Stimulated activated CD4-positive, alpha-beta T cell treated with anti-CD3 and anti-CD28 coated beads, Interleukin-12 subunit alpha, Interleukin-12 subunit beta, amount 100 ng/mL, for 24 hours (primary cell): Measurements from ENCODE around the gene RPL38.

ENCODE experiments used
- DNase-seq, 2 experiments: peaks; one replicate each; pipeline ENCODE4 v3.0.0-alpha.2; 2020; ENCODE audit warnings: low read depth in 2 of 2

RPL38 gene

DNA sequence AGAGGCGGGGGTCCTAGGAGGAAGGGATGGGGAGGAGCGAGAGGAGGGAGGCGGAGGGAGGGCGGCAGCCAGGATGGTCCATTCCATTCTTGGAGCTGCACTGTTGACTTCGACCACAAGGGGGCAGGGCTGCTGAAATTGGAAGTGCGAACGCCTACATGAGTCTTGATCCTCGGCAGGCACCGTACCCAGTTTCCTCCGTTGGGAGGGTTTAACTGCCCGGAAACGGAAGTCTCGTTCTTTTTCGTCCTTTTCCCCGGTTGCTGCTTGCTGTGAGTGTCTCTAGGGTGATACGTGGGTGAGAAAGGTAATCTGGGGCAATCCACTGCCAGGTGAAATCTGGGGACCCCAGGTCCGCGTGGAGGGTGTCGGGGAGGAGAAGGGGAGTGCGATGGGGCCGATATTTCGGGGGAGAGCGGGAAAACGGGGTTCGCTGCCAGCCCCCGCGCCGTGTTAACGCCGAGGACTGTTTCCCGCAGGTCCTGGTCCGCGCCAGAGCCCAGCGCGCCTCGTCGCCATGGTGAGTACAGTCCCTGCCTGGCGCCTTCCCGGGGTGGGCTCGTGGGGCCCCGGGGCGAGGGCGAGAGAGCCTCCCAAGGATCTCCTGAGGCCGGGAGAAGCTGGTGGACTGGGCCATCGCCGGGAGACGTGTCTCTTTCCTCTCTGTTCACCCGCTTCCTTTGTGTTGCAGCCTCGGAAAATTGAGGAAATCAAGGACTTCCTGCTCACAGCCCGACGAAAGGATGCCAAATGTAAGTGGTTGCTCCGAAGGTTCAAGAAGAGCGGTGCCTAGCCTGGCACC lies at the start of gene RPL38:
TSS of gene RPL38 (plus strand) at position 240 of the 802 bp plus-strand sequence. CDS start at position 518, 278 bp downstream.
- DNase-seq: peak; percentile 92 to 99

DNA sequence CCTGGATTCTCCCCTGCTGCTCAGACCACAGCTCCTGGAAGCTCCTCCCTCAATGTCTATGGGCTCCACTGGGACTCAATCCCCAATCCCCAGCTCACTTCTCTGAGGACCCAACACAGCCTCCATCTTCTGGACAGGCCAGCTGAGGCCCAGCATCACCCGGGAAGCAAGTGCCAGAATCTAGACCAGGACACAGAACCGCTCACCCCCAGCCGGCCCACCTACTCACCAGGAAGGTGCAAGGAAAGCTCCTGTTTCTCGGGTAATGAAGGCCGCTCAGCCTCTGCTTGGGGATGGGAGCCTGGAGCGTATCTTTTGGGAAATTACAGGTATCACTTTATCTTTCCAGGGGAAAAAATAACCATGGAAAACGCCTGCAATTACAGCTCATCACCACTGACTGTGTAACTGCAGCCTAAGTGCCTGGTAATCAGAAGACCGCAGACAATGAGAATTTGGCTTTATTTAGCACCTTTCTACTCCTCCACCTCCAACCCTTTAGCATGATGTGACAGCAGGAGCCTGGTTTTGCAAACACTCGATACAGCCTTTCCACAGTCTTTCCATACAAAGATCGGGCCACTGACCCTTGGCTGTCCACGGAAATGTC lies 49.6 kb upstream of the RPL38 start:
- DNase-seq: no peak

DNA sequence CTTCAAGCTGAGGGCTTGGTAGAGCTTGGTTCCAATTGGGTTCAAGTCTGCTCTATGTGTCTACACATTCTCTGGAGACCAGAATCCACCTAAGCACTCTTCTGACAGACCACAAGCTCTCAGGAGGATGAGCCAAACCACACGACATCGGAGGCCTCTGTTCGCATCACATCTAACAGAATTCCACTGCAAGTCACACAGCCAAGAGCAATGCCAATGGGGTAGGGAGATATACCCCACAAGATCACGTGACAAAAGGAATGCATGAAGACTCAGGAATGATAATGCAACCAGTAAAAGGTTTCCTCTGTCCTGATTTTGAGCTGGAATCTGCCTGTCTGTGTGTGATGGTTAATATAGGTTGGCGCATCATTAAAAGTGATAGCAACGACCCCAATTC lies 46.6 kb upstream of the RPL38 start:
- DNase-seq: no peak

GRCh38 chr17:74157366-74157765 lies 46.1 kb upstream of the RPL38 start:
- no peak for DNase-seq

DNA sequence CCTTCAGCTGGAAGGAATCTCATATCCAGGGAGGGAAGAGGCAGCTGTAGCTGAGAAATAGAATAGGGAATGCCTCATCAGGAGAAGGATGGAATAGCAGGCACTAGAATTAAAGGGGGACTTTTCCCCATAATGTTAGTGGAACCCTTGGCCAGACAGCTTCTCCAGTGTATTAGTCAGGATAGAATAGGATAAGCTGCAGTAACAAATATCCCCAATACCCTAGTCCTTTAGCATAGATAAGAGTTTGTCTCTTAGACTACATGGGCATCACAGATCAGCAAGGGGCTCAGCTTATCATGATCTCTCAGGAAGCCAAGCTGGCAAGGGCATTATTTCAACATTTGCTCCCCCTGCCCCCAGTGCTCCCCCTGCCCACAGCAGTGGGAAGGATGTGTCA lies 44.7 kb upstream of the RPL38 start:
- no peak for DNase-seq

- DNase-seq: no peak
Measured at GRCh38 chr17:74159226-74159840, 44.1 kb upstream of the RPL38 start.

- DNase-seq: no peak
Measured at GRCh38 chr17:74160656-74161502, 42.6 kb upstream of the RPL38 start.

GRCh38 chr17:74161503-74161875 lies 42.0 kb upstream of the RPL38 start:
- DNase-seq: no peak

GRCh38 chr17:74163271-74163821 lies 40.1 kb upstream of the RPL38 start:
- no peak for DNase-seq

- no peak for DNase-seq
Measured at GRCh38 chr17:74163836-74164235, 39.6 kb upstream of the RPL38 start.

DNA sequence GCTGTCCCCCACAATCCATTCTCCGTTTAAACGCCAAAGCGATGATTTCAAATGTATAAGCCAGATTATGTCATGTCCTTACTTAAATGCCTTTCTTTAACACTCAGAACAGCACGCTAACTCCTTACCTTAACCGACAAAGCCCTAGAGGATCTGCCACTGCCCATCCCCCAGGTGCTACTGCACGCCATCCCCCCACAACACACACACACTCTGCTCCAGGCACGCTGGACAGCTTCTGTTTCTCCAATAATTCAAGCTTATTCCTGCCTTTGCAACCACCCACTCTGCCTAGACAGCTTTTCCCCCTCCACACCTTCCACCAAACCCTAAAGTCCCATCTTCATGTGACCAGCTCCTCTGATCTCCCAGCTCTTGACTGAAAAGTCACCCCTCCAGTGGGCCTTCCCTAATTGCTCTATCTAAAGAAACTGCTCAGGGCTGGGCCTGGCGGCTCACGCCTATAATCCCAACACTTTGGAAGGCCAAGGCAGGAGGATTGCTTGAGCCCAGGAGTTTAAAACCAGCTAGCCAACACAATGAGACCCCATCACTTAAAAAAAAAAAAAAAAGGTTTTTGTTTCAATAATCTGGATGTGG lies 38.9 kb upstream of the RPL38 start:
- DNase-seq: no peak

GRCh38 chr17:74165797-74166365 lies 37.6 kb upstream of the RPL38 start:
- no peak for DNase-seq

- DNase-seq: no peak
Measured at GRCh38 chr17:74170924-74171323, 32.6 kb upstream of the RPL38 start.

- no peak for DNase-seq
Measured at GRCh38 chr17:74172700-74173099, 30.8 kb upstream of the RPL38 start.

- peak in 1 of 2 experiments; percentile 51 for DNase-seq
Measured at GRCh38 chr17:74176546-74177001, 26.9 kb upstream of the RPL38 start.

DNA sequence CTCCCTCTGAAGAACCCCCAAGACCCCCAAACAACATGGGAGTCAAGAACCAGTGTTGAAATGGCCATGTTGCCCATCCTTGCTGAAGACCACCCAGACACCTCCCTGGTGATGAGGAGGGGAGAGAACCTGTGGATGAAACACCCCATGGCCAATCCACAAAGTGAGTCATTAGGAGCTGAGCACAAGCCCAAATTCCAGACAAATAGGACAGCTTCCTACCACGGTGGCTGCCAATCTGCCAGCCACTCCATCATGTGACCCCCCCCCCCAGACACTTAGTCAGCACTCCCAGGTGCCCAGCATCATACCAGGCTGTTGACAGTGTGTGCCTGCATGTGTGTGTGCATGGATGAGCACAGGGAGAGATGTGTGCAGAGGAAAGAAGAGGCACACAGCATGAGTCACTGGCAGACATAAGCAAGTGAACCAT lies 26.4 kb upstream of the RPL38 start:
- DNase-seq: no peak

DNA sequence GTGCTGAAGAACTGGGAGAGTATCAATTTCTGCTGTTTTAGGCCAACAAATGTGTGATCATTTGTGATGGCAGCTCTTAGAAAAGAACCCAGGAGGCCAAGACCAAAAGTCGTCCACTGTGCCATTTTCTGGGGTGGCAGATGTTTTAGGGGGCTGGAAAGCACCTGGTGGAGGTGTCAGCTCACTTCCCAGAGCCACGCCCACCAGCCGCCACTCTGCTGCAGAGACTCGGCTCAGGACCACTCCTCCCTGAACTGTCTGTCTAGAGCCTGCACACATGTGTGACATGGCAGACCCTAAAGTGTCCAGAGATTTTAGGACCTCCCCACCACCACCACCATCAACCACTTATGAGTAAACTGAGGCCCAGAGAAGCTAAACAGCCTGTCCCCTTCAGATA lies 23.9 kb upstream of the RPL38 start:
- DNase-seq: no peak

- no peak for DNase-seq
Measured at GRCh38 chr17:74180336-74180735, 23.1 kb upstream of the RPL38 start.

- no peak for DNase-seq
Measured at GRCh38 chr17:74181341-74181740, 22.1 kb upstream of the RPL38 start.

DNA sequence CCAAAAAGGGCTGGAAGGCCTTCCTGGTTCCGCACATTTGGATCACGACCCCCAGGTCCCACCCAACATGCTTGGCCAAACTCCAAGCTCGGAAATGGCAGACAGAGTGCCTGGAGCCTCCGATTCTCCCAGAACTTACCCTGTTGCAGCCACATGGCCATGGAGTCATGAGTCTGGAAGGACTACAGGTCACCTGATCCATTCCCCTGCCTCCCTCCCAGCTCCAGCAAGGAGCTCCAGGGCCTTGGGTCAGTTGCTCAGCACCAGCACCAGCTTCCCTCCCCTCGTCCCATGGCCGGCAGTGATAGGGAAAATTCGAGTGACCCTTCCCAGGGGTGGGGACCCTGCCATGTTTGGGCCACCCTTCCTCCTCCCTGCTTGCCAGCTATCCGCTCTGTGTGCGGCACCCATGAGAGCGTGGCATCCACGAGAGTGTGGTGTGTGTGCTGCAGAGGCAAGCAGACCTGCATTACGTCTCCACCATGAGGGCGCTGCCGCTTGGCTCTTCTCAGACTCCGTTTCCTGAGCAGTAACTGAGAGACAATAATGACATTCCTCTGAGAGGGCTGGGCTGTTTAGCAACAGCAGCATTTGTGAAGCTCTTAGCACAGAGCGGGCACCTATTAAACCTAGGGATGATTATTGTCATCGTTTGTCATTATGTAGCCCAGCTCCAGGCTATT lies 21.3 kb upstream of the RPL38 start:
- no peak for DNase-seq
